Naive thymus-derived CD4-positive, alpha-beta T cell (primary cell): ENCODE results near the gene OXNAD1. TPM values are rescaled to one million over a fixed set of nuclear protein-coding genes. Genes with fewer than 3 reads are reported as not detected.

Experiments
- ATAC-seq: fragments of 150-1000 bp; cut with Tn5 transposase; 2 replicates; pipeline ENCODE4 v1.10.0; 2021; ENCODE audit warnings: mild to moderate bottlenecking, moderate library complexity
- CTCF ChIA-PET: fragments of 350-600 bp; sonication (Branson Sonifier 250); formaldehyde crosslinking; loops from one replicate; lab custom pipeline; 2021; ENCODE audit warnings: antibody characterized with exemption; lab: Charles Lee
- POLR2A ChIA-PET: fragments of 350-600 bp; sonication (Branson Sonifier 250); formaldehyde crosslinking; loops from one replicate; lab custom pipeline; 2021; ENCODE audit warnings: antibody characterized with exemption, inconsistent platforms; lab: Charles Lee
- DNase-seq, 9 donors: peaks; one replicate each; pipeline versions ENCODE4 v3.0.0 to v3.0.0-alpha.2; 2020 to 2022; ENCODE audit warnings: mixed read lengths in 1 of 9
- H3K27ac ChIP-seq: one replicate; pipeline ENCODE4 v1.7.0; 2013; ENCODE audit warnings: mild to moderate bottlenecking, low read depth, low read length, moderate library complexity
- H3K27me3 ChIP-seq, 2 donors: one replicate each; pipeline ENCODE4 v1.7.0; 2013; ENCODE audit warnings: low read length in 2 of 2, mild to moderate bottlenecking in 2 of 2, moderate library complexity in 2 of 2; ENCODE audit not compliant: control insufficient read depth in 2 of 2, insufficient read depth in 2 of 2
- H3K36me3 ChIP-seq, 3 experiments: 1 replicate in 2 of 3; 2 replicates in 1 of 3; pipeline ENCODE4 v1.7.0; 2013; ENCODE audit warnings: low read length in 3 of 3, mild to moderate bottlenecking in 3 of 3, moderate library complexity in 1 of 3; ENCODE audit not compliant: insufficient read depth in 3 of 3, control insufficient read depth in 2 of 3
- H3K4me1 ChIP-seq, 2 donors: one replicate each; pipeline ENCODE4 v1.7.0; 2013; ENCODE audit warnings: low read length in 2 of 2, mild to moderate bottlenecking in 2 of 2, moderate library complexity in 1 of 2; ENCODE audit not compliant: control insufficient read depth in 2 of 2, insufficient read depth in 2 of 2
- H3K4me3 ChIP-seq: 2 replicates; pipeline ENCODE4 v1.7.0; 2013; ENCODE audit warnings: mild to moderate bottlenecking, low read length
- H3K9me3 ChIP-seq, 3 experiments: 1 replicate in 2 of 3; 2 replicates in 1 of 3; pipeline ENCODE4 v1.7.0; 2013; ENCODE audit warnings: low read length in 3 of 3; ENCODE audit not compliant: control insufficient read depth in 2 of 3
- H3K27ac Mint-ChIP-seq, 9 donors: one replicate each; pipeline ENCODE4 v1.8.0; 2020 to 2022; ENCODE audit warnings: mixed read lengths in 9 of 9, mild to moderate bottlenecking in 8 of 9, moderate library complexity in 5 of 9, inconsistent platforms in 2 of 9
- H3K27me3 Mint-ChIP-seq, 5 donors: one replicate each; pipeline ENCODE4 v1.8.0; 2021 to 2022; ENCODE audit warnings: mixed read lengths in 5 of 5, mild to moderate bottlenecking in 1 of 5
- H3K36me3 Mint-ChIP-seq, 5 donors: one replicate each; pipeline ENCODE4 v1.8.0; 2020 to 2022; ENCODE audit warnings: mixed read lengths in 5 of 5, mild to moderate bottlenecking in 3 of 5, inconsistent platforms in 1 of 5
- H3K4me1 Mint-ChIP-seq, 7 donors: one replicate each; pipeline ENCODE4 v1.8.0; 2020 to 2022; ENCODE audit warnings: mixed read lengths in 7 of 7, mild to moderate bottlenecking in 3 of 7, inconsistent platforms in 1 of 7
- H3K4me3 Mint-ChIP-seq, 10 donors: one replicate each; pipeline ENCODE4 v1.8.0; 2020 to 2022; ENCODE audit warnings: mild to moderate bottlenecking in 10 of 10, mixed read lengths in 10 of 10, moderate library complexity in 6 of 10, inconsistent platforms in 2 of 10
- H3K9me3 Mint-ChIP-seq, 11 donors: one replicate each; pipeline ENCODE4 v1.8.0; 2020 to 2022; ENCODE audit warnings: mixed read lengths in 11 of 11, mild to moderate bottlenecking in 4 of 11, inconsistent platforms in 1 of 11, moderate library complexity in 1 of 11
- intact Hi-C, 2 donors: fragments of 100-400 bp; cut with micrococcal nuclease; formaldehyde crosslinking; loops; one replicate each; pipeline ENCODE4 v1.15.1; 2023
- polyA plus RNA-seq, 2 donors: library from polyadenylated mRNA; unstranded; fragments of 300-500 nt; fragmentation: Illumina TruSeq; gene quantifications; one replicate each; pipeline ENCODE4 v1.2.3, GENCODE V29; 2021
- total RNA-seq, 6 experiments: library from RNA in 5 of 6; stranded (reverse) in 5 of 6; gene quantifications; 1 replicate in 5 of 6; 2 replicates in 1 of 6; pipeline ENCODE4 v1.2.3 and lab custom pipeline; 2021 to 2026

Gene OXNAD1
- total and polyA plus RNA-seq, 7 experiments from 2014 or later, result 80.3 to 171 (median 134) TPM

DNA sequence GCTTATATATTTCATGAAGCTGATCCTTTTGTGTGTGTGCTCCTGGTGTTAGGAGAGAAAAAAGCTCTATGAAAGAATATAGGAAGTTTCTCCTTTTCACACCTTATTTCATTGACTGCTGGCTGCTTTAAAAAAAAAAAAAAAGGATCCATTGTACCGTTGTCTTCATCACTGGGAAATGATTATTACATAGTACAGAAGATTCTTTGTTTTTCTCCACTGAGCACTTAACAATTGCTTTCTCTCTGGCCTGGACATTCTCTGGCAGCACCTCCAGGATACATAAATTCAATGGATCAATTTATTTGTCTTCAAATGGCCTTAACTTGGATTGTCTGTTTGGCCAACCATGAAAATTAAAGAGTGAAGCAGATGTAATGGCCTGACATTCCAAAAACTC is 37.4 kb upstream of the OXNAD1 start:
- H3K36me3 ChIP-seq, result no peaks in the 10 kb centered on the region
- no peak overlapping the region for H3K27ac Mint-ChIP-seq
- no peaks in the 10 kb centered on the region for H3K4me1 ChIP-seq
- intact Hi-C loops, result no loop called here
- H3K27me3 ChIP-seq, result no peaks in the 10 kb centered on the region
- H3K9me3 ChIP-seq, result no peaks in the 10 kb centered on the region
- peaks cover 0 to 6% (median 0%) of the 10 kb centered on the region in 11 donors for H3K9me3 Mint-ChIP-seq
- H3K36me3 Mint-ChIP-seq, result no peaks in the 10 kb centered on the region
- ChIA-PET POLR2A (no interaction called here), CTCF (no interaction called here)
- H3K4me3 Mint-ChIP-seq, result no peak overlapping the region
- H3K4me1 Mint-ChIP-seq, result peaks cover 0 to 2% (median 0%) of the 10 kb centered on the region in 7 donors
- H3K4me3 ChIP-seq, result no peak overlapping the region
- peaks cover 0 to 11% (median 0%) of the 10 kb centered on the region in 5 donors for H3K27me3 Mint-ChIP-seq
- DNase-seq (no peak), ATAC-seq (no peak)
- no peak overlapping the region for H3K27ac ChIP-seq

DNA sequence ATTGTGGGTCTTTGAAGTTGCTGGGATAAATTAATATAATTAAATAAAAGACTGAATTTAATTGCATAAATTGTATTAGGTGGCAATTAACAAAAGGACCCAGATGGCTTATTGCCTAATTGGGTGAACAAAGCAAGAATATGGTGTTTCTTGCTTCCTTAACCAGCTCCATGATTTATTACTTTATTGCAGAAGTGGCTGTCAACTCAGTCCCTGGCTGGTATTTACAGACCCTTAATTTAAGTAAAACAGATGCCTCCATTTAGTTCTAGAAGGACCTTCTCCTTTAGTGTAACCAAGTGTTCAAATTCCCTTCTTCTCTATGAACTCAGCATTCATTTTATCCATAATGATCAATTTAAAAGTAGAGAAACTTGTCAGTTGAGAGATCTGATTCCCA is 35.3 kb upstream of the OXNAD1 start:
- H3K36me3 Mint-ChIP-seq, result peaks cover 0 to 4% (median 0%) of the 10 kb centered on the region in 5 donors
- ChIA-PET POLR2A (interaction anchor here (0.6 kb wide), 1 partner anchor 385 kb away, joined by 3 read pairs; no protein-coding TSS in a partner anchor), CTCF (no interaction called here)
- H3K4me3 Mint-ChIP-seq, result no peak overlapping the region
- H3K27me3 Mint-ChIP-seq, result peaks cover 0 to 15% (median 5%) of the 10 kb centered on the region in 5 donors
- H3K27ac Mint-ChIP-seq, result no peak overlapping the region
- no peaks in the 10 kb centered on the region for H3K9me3 ChIP-seq
- no peaks in the 10 kb centered on the region for H3K27me3 ChIP-seq
- H3K27ac ChIP-seq, result no peak overlapping the region
- H3K4me1 Mint-ChIP-seq, result no peaks in the 10 kb centered on the region
- H3K9me3 Mint-ChIP-seq, result peaks cover 0 to 7% (median 0%) of the 10 kb centered on the region in 11 donors
- intact Hi-C loops, result no loop called here
- ATAC-seq, result no peak
- no peak overlapping the region for H3K4me3 ChIP-seq
- no peak for DNase-seq
- H3K4me1 ChIP-seq, result no peaks in the 10 kb centered on the region
- H3K36me3 ChIP-seq, result no peaks in the 10 kb centered on the region

DNA sequence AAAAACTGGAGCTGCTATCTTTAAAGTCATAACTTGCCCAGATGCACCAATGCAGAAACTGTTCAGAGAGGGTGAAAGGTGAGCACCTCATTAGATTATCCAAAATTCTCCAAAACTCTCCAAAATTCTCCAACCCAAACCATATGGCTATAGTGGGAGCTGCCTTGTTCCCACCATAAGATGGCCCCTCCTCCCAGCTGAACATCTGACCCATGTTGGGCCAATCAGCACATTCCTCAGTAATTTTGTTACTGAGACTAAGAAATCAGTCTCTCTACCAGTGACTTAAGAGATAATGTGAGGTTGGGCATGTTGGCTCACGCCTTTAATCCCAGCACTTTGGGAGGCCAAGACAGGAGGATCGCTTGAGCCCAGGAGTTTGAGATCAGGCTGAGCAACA is 33.0 kb upstream of the OXNAD1 start:
- no peak overlapping the region for H3K4me3 ChIP-seq
- no peak for ATAC-seq
- H3K27me3 ChIP-seq, result no peaks in the 10 kb centered on the region
- Mint-ChIP-seq H3K36me3 (peaks cover 0 to 4% (median 0%) of the 10 kb centered on the region in 5 donors), H3K4me1 (no peaks in the 10 kb centered on the region), H3K9me3 (peaks cover 0 to 3% (median 0%) of the 10 kb centered on the region in 11 donors), H3K4me3 (no peak overlapping the region), H3K27me3 (peaks cover 0 to 15% (median 5%) of the 10 kb centered on the region in 5 donors), H3K27ac (no peak overlapping the region)
- no peak for DNase-seq
- POLR2A ChIA-PET, result interaction anchor here (1.2 kb wide), 1 partner anchor 21 kb away, joined by 3 read pairs; no protein-coding TSS in a partner anchor
- no peaks in the 10 kb centered on the region for H3K9me3 ChIP-seq
- CTCF ChIA-PET, result no interaction called here
- intact Hi-C loops, result no loop called here
- no peaks in the 10 kb centered on the region for H3K36me3 ChIP-seq
- no peaks in the 10 kb centered on the region for H3K4me1 ChIP-seq
- H3K27ac ChIP-seq, result no peak overlapping the region

DNA sequence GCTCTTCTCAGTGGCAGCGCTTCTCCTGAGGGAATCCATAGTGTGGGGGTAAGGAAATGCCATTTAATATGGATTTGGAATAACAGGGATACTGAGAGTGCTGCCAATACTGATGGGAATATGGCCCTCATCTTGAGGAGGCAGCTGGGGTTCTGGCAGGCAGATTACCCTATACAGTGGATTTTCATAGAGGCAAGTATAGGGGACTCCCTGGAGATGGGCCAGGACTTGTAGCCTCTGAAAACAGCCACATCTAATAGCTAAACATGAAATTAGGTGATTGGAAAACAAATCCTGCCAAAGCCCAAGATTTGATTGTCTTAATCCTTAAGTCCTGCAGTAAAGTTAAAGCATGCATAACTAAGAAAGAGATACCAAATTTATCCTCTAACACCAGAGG is 31.2 kb upstream of the OXNAD1 start:
- H3K27ac ChIP-seq, result no peak overlapping the region
- ATAC-seq (no peak), DNase-seq (no peak)
- H3K4me3 Mint-ChIP-seq, result no peak overlapping the region
- H3K4me1 Mint-ChIP-seq, result peaks cover 0 to under 1% (median 0%) of the 10 kb centered on the region in 7 donors
- peaks cover 0 to 3% (median 0%) of the 10 kb centered on the region in 11 donors for H3K9me3 Mint-ChIP-seq
- peaks cover 0 to 4% (median 0%) of the 10 kb centered on the region in 5 donors for H3K36me3 Mint-ChIP-seq
- H3K27me3 ChIP-seq, result no peaks in the 10 kb centered on the region
- no peaks in the 10 kb centered on the region for H3K4me1 ChIP-seq
- H3K27me3 Mint-ChIP-seq, result peaks cover 0 to 15% (median 5%) of the 10 kb centered on the region in 5 donors
- H3K9me3 ChIP-seq, result no peaks in the 10 kb centered on the region
- H3K4me3 ChIP-seq, result no peak overlapping the region
- CTCF ChIA-PET, result interaction anchor here (0.6 kb wide), 1 partner anchor 1221 kb away, joined by 3 read pairs; no protein-coding TSS in a partner anchor
- POLR2A ChIA-PET, result interaction anchor here (0.6 kb wide), 1 partner anchor 423 kb away, joined by 3 read pairs; no protein-coding TSS in a partner anchor
- no peak overlapping the region for H3K27ac Mint-ChIP-seq
- no peaks in the 10 kb centered on the region for H3K36me3 ChIP-seq
- intact Hi-C loops, result no loop called here

DNA sequence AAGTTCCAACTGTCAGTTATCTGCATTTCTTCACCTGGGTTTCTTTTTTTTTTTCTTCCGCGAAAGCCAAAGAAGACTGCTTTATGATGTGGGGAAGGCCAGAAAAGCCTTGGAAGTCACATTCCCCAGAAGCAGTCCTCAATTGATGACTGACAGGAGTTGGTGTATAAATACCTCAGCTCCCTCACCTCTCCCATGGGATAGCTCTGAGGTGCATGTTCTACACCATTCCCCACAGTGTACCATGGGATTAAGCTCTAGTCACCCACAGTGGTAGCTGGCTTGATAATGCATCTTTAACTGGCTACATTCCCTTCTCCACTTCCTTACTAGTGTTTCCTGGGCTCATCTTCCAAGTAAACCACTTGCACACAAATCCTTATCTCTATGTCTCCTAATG is 30.7 kb upstream of the OXNAD1 start:
- H3K4me3 Mint-ChIP-seq, result no peak overlapping the region
- no peaks in the 10 kb centered on the region for H3K36me3 ChIP-seq
- H3K27me3 Mint-ChIP-seq, result peaks cover 0 to 10% (median 5%) of the 10 kb centered on the region in 5 donors
- H3K4me1 ChIP-seq, result no peaks in the 10 kb centered on the region
- H3K27ac Mint-ChIP-seq, result no peak overlapping the region
- peaks cover 0 to 4% (median 0%) of the 10 kb centered on the region in 5 donors for H3K36me3 Mint-ChIP-seq
- H3K9me3 Mint-ChIP-seq, result peaks cover 0 to 3% (median 0%) of the 10 kb centered on the region in 11 donors
- intact Hi-C loops, result no loop called here
- ATAC-seq (no peak), DNase-seq (no peak)
- H3K27ac ChIP-seq, result no peak overlapping the region
- CTCF ChIA-PET, result interaction anchor here (0.6 kb wide), 1 partner anchor 1221 kb away, joined by 3 read pairs; no protein-coding TSS in a partner anchor
- H3K4me1 Mint-ChIP-seq, result peaks cover 0 to 4% (median 0%) of the 10 kb centered on the region in 7 donors
- no peak overlapping the region for H3K4me3 ChIP-seq
- H3K27me3 ChIP-seq, result no peaks in the 10 kb centered on the region
- no peaks in the 10 kb centered on the region for H3K9me3 ChIP-seq
- POLR2A ChIA-PET, result no interaction called here

DNA sequence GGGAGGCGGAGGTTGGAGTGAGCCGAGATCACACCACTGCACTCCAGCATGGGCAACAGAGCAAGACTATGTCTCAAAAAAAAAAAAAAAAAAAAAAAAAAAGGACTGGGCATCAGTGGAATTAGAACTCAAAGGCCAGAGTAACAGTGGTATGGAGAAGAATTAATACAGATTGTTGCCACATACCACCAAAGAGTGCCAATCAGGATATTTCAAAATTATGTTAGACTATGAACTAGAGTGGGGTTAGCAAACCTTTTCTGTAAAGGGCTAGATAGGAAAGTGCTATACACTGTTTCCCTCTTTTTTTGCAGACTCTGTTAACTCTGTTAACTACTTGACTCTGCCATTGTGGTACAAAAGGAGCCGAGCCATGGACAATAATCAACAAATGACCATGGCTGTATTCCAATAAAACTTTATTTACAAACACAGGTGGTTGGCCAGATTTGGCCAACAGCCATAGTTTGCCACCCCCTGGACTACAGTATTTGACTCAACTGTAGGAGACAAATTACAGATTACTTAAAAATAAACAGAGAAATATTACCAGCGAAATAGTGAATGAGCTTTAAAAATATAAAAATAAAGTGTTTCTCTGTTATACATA is 28.9 kb upstream of the OXNAD1 start:
- ChIA-PET CTCF (no interaction called here), POLR2A (no interaction called here)

More for the DNA sequence above, 28.9 kb upstream of the OXNAD1 start:
- H3K4me1 ChIP-seq, result no peaks in the 10 kb centered on the region
- peaks cover 0 to 3% (median 0%) of the 10 kb centered on the region in 11 donors for H3K9me3 Mint-ChIP-seq
- no peak for ATAC-seq
- H3K36me3 ChIP-seq, result no peaks in the 10 kb centered on the region
- H3K27ac Mint-ChIP-seq, result no peak overlapping the region
- no peak overlapping the region for H3K4me3 Mint-ChIP-seq
- peaks cover 0 to 4% (median 0%) of the 10 kb centered on the region in 5 donors for H3K36me3 Mint-ChIP-seq
- H3K27ac ChIP-seq, result no peak overlapping the region
- H3K27me3 Mint-ChIP-seq, result peaks cover 0 to 5% (median 4%) of the 10 kb centered on the region in 5 donors
- H3K27me3 ChIP-seq, result no peaks in the 10 kb centered on the region
- H3K4me3 ChIP-seq, result no peak overlapping the region
- peaks cover 0 to 14% (median 0%) of the 10 kb centered on the region in 7 donors for H3K4me1 Mint-ChIP-seq
- intact Hi-C loops, result no loop called here
- DNase-seq, result no peak
- no peaks in the 10 kb centered on the region for H3K9me3 ChIP-seq
